Hepatocyte (in vitro differentiated cells): ENCODE data around the gene ATP4A. TPM values are rescaled to one million over a fixed set of nuclear protein-coding genes. Genes with fewer than 3 reads are reported as not detected.

ENCODE experiments used
- DNase-seq: peaks from one replicate; pipeline ENCODE4 v3.0.0-alpha.2; 2016; ENCODE audit warnings: low spot score
- H2AFZ ChIP-seq: fragments of 200-600 bp; sonication (generic); 2 replicates; pipeline ENCODE4 v1.6.0; 2016; ENCODE audit warnings: antibody characterized with exemption, mild to moderate bottlenecking
- H3K27ac ChIP-seq: fragments of 200-600 bp; sonication (generic); 2 replicates; pipeline ENCODE4 v1.5.1; 2016; ENCODE audit warnings: mild to moderate bottlenecking
- H3K27me3 ChIP-seq: fragments of 200-600 bp; sonication (generic); 2 replicates; pipeline ENCODE4 v1.6.1; 2016
- H3K36me3 ChIP-seq: fragments of 200-600 bp; sonication (generic); replicated peaks from 2 replicates; pipeline ENCODE4 v1.5.1; 2016; ENCODE audit warnings: low read depth; ENCODE audit not compliant: insufficient read depth
- H3K4me1 ChIP-seq: fragments of 200-600 bp; sonication (generic); 2 replicates; pipeline ENCODE4 v1.5.1; 2016; ENCODE audit warnings: mild to moderate bottlenecking, moderate library complexity; ENCODE audit not compliant: insufficient read depth
- H3K4me2 ChIP-seq: fragments of 200-600 bp; sonication (generic); 2 replicates; pipeline ENCODE4 v1.6.0; 2016
- H3K4me3 ChIP-seq: fragments of 200-600 bp; sonication (generic); 2 replicates; pipeline ENCODE4 v1.5.1; 2016; ENCODE audit warnings: mild to moderate bottlenecking
- H3K79me2 ChIP-seq: fragments of 200-600 bp; sonication (generic); 2 replicates; pipeline ENCODE4 v1.6.0; 2017; ENCODE audit warnings: mild to moderate bottlenecking
- H3K9me2 ChIP-seq: fragments of 200-600 bp; sonication (generic); replicated peaks from 2 replicates; pipeline ENCODE4 v1.6.0; 2017; ENCODE audit warnings: mild to moderate bottlenecking; ENCODE audit not compliant: insufficient read depth
- H3K9me3 ChIP-seq: fragments of 200-600 bp; sonication (generic); 2 replicates; pipeline ENCODE4 v1.5.1; 2016; ENCODE audit warnings: low read depth, mild to moderate bottlenecking
- H4K20me1 ChIP-seq: fragments of 200-600 bp; sonication (generic); 2 replicates; pipeline ENCODE4 v1.6.0; 2016; ENCODE audit warnings: mild to moderate bottlenecking; ENCODE audit not compliant: insufficient read depth, poor library complexity, severe bottlenecking
- CTCF ChIP-seq: fragments of 200-600 bp; sonication (generic); IDR thresholded peaks from 2 replicates; pipeline ENCODE4 v1.5.1; 2016; ENCODE audit warnings: antibody characterized with exemption, mild to moderate bottlenecking; ENCODE audit not compliant: poor library complexity
- EZH2 ChIP-seq: fragments of 200-600 bp; sonication (generic); IDR thresholded peaks from 2 replicates; pipeline ENCODE4 v1.6.1; 2016; ENCODE audit warnings: antibody characterized with exemption, mild to moderate bottlenecking, borderline replicate concordance
- EZH2phosphoT487 ChIP-seq: fragments of 200-600 bp; sonication (generic); IDR thresholded peaks from one replicate; pipeline ENCODE4 v1.6.1; 2018; ENCODE audit warnings: antibody characterized with exemption, mild to moderate bottlenecking, low read depth, moderate library complexity; ENCODE audit not compliant: unreplicated experiment, severe bottlenecking
- WGBS: methylation state at CpG from one replicate; pipeline ENCODE4 v1.1.6; 2016; ENCODE audit warnings: low lambda C conversion rate; ENCODE audit errors: missing lambda C conversion rate; 5-methylcytosine and 5-hydroxymethylcytosine counted together
- polyA plus RNA-seq: library from polyadenylated mRNA; unstranded; fragments of >200 nt; fragmentation: Nextera tagmentation; extraction: Ambion mirVana; gene quantifications from 2 replicates; pipeline ENCODE4 v1.2.1, GENCODE V29; 2016
- total RNA-seq: library from RNA; depleted of rRNA; stranded (reverse); fragments of >200 nt; gene quantifications from 2 replicates; pipeline ENCODE4 v1.2.3, GENCODE V29; 2014

The ATP4A gene
- total and polyA plus RNA-seq, 2 experiments from 2014 or later: 3.5 to 5.0 TPM

DNA sequence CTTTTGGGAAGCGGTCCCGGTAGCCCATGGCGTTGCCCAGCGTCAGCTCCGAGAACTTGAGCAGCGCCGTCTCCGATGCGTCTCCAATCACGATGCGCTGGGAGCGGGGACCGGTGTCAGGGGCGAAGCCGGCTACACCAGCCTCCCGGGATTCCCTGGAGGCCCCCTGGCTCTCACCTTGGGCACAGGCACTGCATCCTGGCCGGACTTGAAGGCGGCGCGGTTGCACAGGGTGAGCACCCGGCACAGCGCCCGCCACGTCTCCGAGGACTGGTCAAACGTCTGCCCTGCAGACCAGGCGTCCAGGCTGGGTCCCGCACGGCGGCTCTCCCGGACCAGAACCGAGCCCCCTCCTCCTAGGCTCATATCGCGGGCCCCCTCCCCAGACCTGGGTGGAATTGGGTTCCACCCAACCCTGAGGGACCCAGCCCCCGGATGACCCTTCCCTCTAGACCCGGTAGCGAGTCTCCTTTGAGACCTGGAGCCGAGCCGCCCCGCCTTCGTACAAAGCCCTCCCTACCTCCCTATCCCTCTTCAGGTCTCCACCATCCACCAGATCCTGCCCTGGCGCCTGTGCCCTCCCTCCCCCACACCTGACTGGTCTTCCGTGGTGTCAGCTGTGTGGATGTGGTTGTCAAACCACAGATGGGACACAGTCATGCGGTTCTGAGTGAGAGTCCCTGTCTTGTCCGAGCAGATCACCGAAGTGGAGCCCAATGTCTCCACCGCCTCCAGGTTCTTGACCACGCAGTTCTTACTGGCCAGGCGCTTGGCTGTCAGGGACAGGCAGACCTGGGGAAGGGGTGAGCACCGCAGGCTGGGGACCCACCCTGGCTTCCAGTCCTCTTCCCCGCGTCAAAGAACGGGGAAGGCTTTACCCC, 4.8 kb downstream of the ATP4A start:
- H3K27ac ChIP-seq: no peak overlapping the region
- 65% methylated on average over 22 of the region's 53 CpGs for WGBS

DNA sequence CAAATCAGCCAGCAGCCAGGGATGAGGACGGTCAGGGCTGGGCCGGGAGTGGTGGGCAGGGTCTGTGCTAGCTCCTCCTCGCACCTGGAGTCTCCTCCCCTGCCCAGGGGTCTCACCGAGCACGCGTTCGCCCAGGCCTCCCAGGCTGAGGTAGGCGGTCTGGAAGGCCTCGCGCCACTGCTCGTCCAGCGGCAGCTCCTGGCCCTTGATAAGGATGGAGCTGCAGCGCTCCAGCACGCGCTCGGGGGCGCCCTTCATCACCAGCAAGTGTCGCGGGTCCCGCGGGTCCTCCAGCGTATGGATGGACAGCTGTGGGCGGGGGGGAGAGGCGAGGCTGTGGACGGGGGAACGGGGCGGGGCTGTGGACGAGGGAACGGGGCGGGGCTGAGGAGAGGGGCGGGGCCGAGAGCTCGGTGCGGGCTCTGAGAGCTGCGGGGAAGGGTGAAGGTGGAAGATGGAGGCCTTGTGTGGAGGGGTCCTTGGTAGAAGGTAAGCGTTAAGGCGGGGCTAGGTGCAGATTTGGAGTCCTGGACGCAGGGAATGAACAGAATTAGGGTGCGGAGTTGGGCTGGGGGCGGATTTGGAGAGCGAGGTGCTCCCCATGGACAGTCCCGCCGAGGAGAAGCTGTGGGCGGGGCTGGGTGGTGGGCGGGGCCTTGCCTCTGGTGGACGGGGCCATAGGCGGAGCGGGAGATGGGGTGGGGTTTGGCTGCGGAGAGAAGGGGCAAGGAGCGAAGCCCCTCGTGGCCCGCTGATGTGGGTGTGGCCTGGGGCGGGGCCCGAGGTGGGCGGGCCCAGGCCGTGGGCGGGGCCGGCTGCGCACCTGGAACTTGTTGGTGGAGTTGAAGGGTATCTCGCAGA, 5.7 kb downstream of the ATP4A start:
- peaks cover 13% of the 10 kb centered on the region for H3K27me3 ChIP-seq
- H3K9me2 ChIP-seq: no peaks in the 10 kb centered on the region
- peak; percentile 78 for DNase-seq
- TF ChIP-seq CTCF (no peak), EZH2 (no peak), EZH2phosphoT487 (no peak)
- no peaks in the 10 kb centered on the region for H4K20me1 ChIP-seq
- peak overlapping the region; percentile 90 for H3K4me2 ChIP-seq
- H2AFZ ChIP-seq: peak overlapping the region; percentile 63
- no peaks in the 10 kb centered on the region for H3K9me3 ChIP-seq
- no peaks in the 10 kb centered on the region for H3K36me3 ChIP-seq
- H3K27ac ChIP-seq: no peak overlapping the region
- 2% methylated on average over 27 of the region's 60 CpGs for WGBS
- peaks cover 3% of the 10 kb centered on the region for H3K4me1 ChIP-seq
- H3K4me3 ChIP-seq: peak overlapping the region; percentile 33
- H3K79me2 ChIP-seq: no peaks in the 10 kb centered on the region

More for the DNA sequence above, 4.8 kb downstream of the ATP4A start:
- no peaks in the 10 kb centered on the region for H3K9me2 ChIP-seq
- H2AFZ ChIP-seq: no peak overlapping the region
- no peak for DNase-seq
- H3K4me1 ChIP-seq: peaks cover 3% of the 10 kb centered on the region
- H3K4me3 ChIP-seq: peak overlapping the region; percentile 33
- no peaks in the 10 kb centered on the region for H4K20me1 ChIP-seq
- peaks cover 13% of the 10 kb centered on the region for H3K27me3 ChIP-seq
- no peaks in the 10 kb centered on the region for H3K36me3 ChIP-seq
- H3K79me2 ChIP-seq: no peaks in the 10 kb centered on the region
- H3K4me2 ChIP-seq: peak overlapping the region; percentile 90
- H3K9me3 ChIP-seq: no peaks in the 10 kb centered on the region
- no peak for TF ChIP-seq EZH2phosphoT487

DNA sequence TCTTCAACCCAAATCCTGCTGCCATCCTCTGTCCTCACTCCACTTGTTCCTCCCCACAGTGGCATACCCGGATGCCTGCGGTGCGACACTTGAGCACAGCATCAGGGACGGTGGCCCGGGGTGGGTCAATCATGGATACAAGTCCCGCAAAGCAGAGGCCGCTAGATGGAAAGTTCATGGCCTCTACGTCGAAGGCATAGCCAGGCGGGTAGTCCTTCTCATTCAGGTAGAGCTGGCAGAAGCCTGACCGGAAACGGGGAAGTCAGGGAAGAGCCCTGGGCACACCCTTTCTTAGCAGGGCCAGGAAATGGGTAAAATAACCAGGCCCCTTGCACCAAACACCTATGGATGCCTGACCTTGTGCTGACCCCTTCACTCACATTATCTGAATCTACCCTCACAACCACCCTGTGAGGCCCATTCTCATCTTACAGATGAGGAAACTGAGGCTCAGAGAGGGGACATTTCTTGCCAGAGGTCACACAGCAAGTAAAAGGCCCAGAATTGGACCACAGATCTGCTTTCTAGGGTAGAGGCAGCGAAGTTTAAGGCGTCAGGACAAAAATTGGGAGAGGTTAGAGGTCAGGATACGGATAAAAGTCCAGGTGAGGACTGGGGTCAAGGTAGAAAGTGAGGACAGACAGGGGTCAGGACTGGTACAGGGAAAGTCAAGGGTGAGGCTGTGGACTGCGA, 6.5 kb downstream of the ATP4A start:
- Histone ChIP-seq H3K9me3 (no peaks in the 10 kb centered on the region), H3K27me3 (peaks cover 13% of the 10 kb centered on the region), H3K4me1 (peaks cover 3% of the 10 kb centered on the region), H3K9me2 (no peaks in the 10 kb centered on the region), H2AFZ (peak overlapping the region; percentile 63), H3K79me2 (no peaks in the 10 kb centered on the region), H3K36me3 (no peaks in the 10 kb centered on the region), H3K27ac (no peak overlapping the region), H4K20me1 (no peaks in the 10 kb centered on the region), H3K4me2 (peak overlapping the region; percentile 90), H3K4me3 (no peak overlapping the region)
- DNase-seq: no peak
- WGBS: 88% methylated on average over 16 of the region's 16 CpGs
- TF ChIP-seq CTCF (no peak), EZH2 (no peak), EZH2phosphoT487 (no peak)
